K562 (cell line): ENCODE data around the gene CDKN3. TPM values are rescaled to one million over a fixed set of nuclear protein-coding genes. Genes with fewer than 3 reads are reported as not detected.

Experiments used
- ATF1 ChIP-seq, 2 experiments: fragments of 450-650 bp in 1 of 2; IDR thresholded peaks; 2 replicates each; pipeline ENCODE4 v1.6.1; 2016; ENCODE audit warnings: missing compliant biosample characterization in 1 of 2, missing genetic modification characterization in 1 of 2
- CAMTA2 ChIP-seq: fragments of 250-450 bp; sonication (Bioruptor Pico); conservative IDR thresholded peaks from 2 replicates; pipeline ENCODE4 v1.5.1; 2022
- CBX5 ChIP-seq: IDR thresholded peaks from 2 replicates; pipeline ENCODE4 v1.6.1; 2014; ENCODE audit warnings: low read depth, borderline replicate concordance
- CREB5 ChIP-seq: fragments of 250-450 bp; sonication (Bioruptor Pico); IDR thresholded peaks from 2 replicates; pipeline ENCODE4 v1.5.0; 2020; ENCODE audit warnings: mild to moderate bottlenecking
- EGR1 ChIP-seq: fragments of 450-650 bp; conservative IDR thresholded peaks from 2 replicates; pipeline ENCODE4 v1.6.1; 2017; ENCODE audit warnings: mild to moderate bottlenecking
- EHMT2 ChIP-seq: fragments of 450-650 bp; IDR thresholded peaks from 2 replicates; pipeline ENCODE4 v1.6.1; 2018; ENCODE audit warnings: antibody characterized with exemption
- FOXA1 ChIP-seq: fragments of 450-650 bp; IDR thresholded peaks from 2 replicates; pipeline ENCODE4 v1.6.1; 2016; ENCODE audit warnings: mild to moderate bottlenecking, borderline replicate concordance
- GATAD2A ChIP-seq: fragments of 450-650 bp; IDR thresholded peaks from 2 replicates; pipeline ENCODE4 v1.6.1; 2017
- GTF2F1 ChIP-seq: IDR thresholded peaks from 2 replicates; pipeline ENCODE4 v1.6.1; 2011; ENCODE audit warnings: low read depth, low read length, improper control_type of control experiment
- HMGN3 ChIP-seq: IDR thresholded peaks from 2 replicates; pipeline ENCODE4 v1.6.1; 2011; ENCODE audit warnings: borderline replicate concordance, low read depth, mild to moderate bottlenecking, mixed read lengths, low read length; ENCODE audit not compliant: insufficient read length; ENCODE audit errors: extremely low read depth
- HNRNPL ChIP-seq: fragments of 200-400 bp; formaldehyde crosslinking; IDR thresholded peaks from 2 replicates; pipeline ENCODE4 v1.6.1; 2017; ENCODE audit warnings: low read depth, mild to moderate bottlenecking, low read length
- KAT2B ChIP-seq: IDR thresholded peaks from one replicate; pipeline ENCODE4 v1.6.1; 2012; ENCODE audit warnings: low read depth, mild to moderate bottlenecking, control low read depth, inconsistent platforms, low read length, moderate library complexity
- KAT8 ChIP-seq: fragments of 450-650 bp; IDR thresholded peaks from 2 replicates; pipeline ENCODE4 v1.6.1; 2016; ENCODE audit warnings: low read depth, mild to moderate bottlenecking
- MAFG ChIP-seq: fragments of 450-650 bp; conservative IDR thresholded peaks from 2 replicates; pipeline ENCODE4 v1.6.1; 2016; ENCODE audit warnings: missing genetic modification characterization, missing compliant biosample characterization
- MAZ ChIP-seq, 2 experiments: fragments of 450-650 bp in 1 of 2; sonication (generic) in 1 of 2; formaldehyde crosslinking; IDR thresholded peaks in 1 of 2; conservative IDR thresholded peaks in 1 of 2; 2 replicates each; pipeline versions ENCODE4 v1.4.0 to v1.5.0; 2020; ENCODE audit warnings: mild to moderate bottlenecking in 1 of 2, missing genetic modification reagents in 1 of 2
- RBFOX2 ChIP-seq: fragments of 200-400 bp; formaldehyde crosslinking; IDR thresholded peaks from 2 replicates; pipeline ENCODE4 v1.6.1; 2017; ENCODE audit warnings: low read depth, mild to moderate bottlenecking, low read length, moderate library complexity
- RBM17 ChIP-seq: fragments of 200-400 bp; formaldehyde crosslinking; IDR thresholded peaks from 2 replicates; pipeline ENCODE4 v1.6.1; 2017; ENCODE audit warnings: low read depth, mild to moderate bottlenecking, low read length, borderline replicate concordance
- SMARCA4 ChIP-seq: fragments of 450-650 bp; IDR thresholded peaks from 2 replicates; pipeline ENCODE4 v1.6.1; 2016
- ZBTB1 ChIP-seq: sonication (generic); formaldehyde crosslinking; IDR thresholded peaks from 2 replicates; pipeline ENCODE4 v1.8.1; 2023; ENCODE audit warnings: missing genetic modification reagents, low read depth, mild to moderate bottlenecking, borderline replicate concordance
- ZKSCAN1 ChIP-seq: fragments of 150-350 bp; IDR thresholded peaks from 2 replicates; pipeline ENCODE4 v1.6.1; 2016; ENCODE audit warnings: low read depth, low read length
- ZNF445 ChIP-seq: fragments of 250-450 bp; sonication (Bioruptor Pico); IDR thresholded peaks from 2 replicates; pipeline ENCODE4 v1.4.0; 2020; ENCODE audit warnings: low read depth, mild to moderate bottlenecking, moderate library complexity
- ZNF589 ChIP-seq: fragments of 200-800 bp; sonication (Bioruptor generic); IDR thresholded peaks from 2 replicates; pipeline ENCODE4 v1.6.1; 2016; ENCODE audit warnings: low read depth, missing genetic modification characterization, missing compliant biosample characterization
- ZNF592 ChIP-seq: fragments of 450-650 bp; IDR thresholded peaks from 2 replicates; pipeline ENCODE4 v1.6.1; 2017; ENCODE audit warnings: antibody characterized with exemption, mild to moderate bottlenecking
- ZZZ3 ChIP-seq: fragments of 450-650 bp; IDR thresholded peaks from 2 replicates; pipeline ENCODE4 v1.6.1; 2016; ENCODE audit warnings: antibody characterized with exemption, mild to moderate bottlenecking, moderate library complexity
- polyA plus RNA-seq, 8 experiments: library from polyadenylated mRNA; depleted of rRNA in 4 of 8; stranded (reverse) in 5 of 8; unstranded in 3 of 8; fragments of >200 nt; fragmentation: Nextera tagmentation in 2 of 8; fragmentation: Illumina TruSeq in 1 of 8; extraction: Ambion mirVana in 2 of 8; extraction: Trizol in 1 of 8; gene quantifications; 2 replicates each; pipeline versions ENCODE4 v1.2.1 to v1.2.3, GENCODE V29; 2011 to 2014; ENCODE audit warnings: inconsistent platforms in 1 of 8, missing spikeins in 1 of 8
- total RNA-seq, 7 experiments: library from RNA; depleted of rRNA in 6 of 7; stranded (reverse); fragments of >200 nt in 6 of 7; fragmentation: Illumina TruSeq in 2 of 7; extraction: Trizol in 2 of 7; gene quantifications; 2 replicates each; pipeline versions ENCODE4 v1.2.1 to v1.2.3, GENCODE V29; 2011 to 2021; ENCODE audit warnings: low replicate concordance in 1 of 7

The CDKN3 gene
- total and polyA plus RNA-seq, 9 of the 15 experiments (the other 6 are each of a cell fraction or from before 2014, with no cell fraction given): 41.3 to 128 (median 70.7) TPM

GRCh38 chr14:54396493-54397335, at the start of gene CDKN3 (continued):
- peak; percentile 26; the same call in 1 of the 2 replicates for TF ChIP-seq ZNF592
- no peak for TF ChIP-seq EHMT2
- no peak for TF ChIP-seq SMARCA4
- TF ChIP-seq GATAD2A: no peak
- TF ChIP-seq GTF2F1: no peak
- TF ChIP-seq CBX5: no peak
- TF ChIP-seq ZZZ3: no peak
- no peak for TF ChIP-seq CAMTA2 (CRISPR knock-in tag)
- peak; percentile 49; the same call in 1 of the 2 replicates for TF ChIP-seq EGR1
- TF ChIP-seq ZKSCAN1: 0 out of 2 replicates have a peak, but pooled peaks have one; percentile 7
- no peak for TF ChIP-seq FOXA1
- TF ChIP-seq RBM17: no peak
- no peak for TF ChIP-seq ZNF445 (CRISPR knock-in tag)
- TF ChIP-seq ATF1 (CRISPR knock-in tag; IDR thresholded peaks at IDR 0.05): no peak
- TF ChIP-seq ATF1 (tag; IDR thresholded peaks at IDR 0.05): peak; percentile 81
- TF ChIP-seq MAFG (tag): no peak
- TF ChIP-seq RBFOX2: peak; percentile 96
- TF ChIP-seq ZBTB1 (CRISPR knock-in tag): no peak
- TF ChIP-seq HNRNPL: peak; percentile 84; the same call in 1 of the 2 replicates
- TF ChIP-seq MAZ (CRISPR knock-in tag; conservative IDR thresholded peaks at IDR 0.05 in 1 of 2, IDR thresholded peaks at IDR 0.05 in 1 of 2): peak; percentile 37 to 78; a peak in 2 of 4 replicates
- peak; percentile 57 for TF ChIP-seq HMGN3
- no peak; the same call in 1 of the 2 replicates for TF ChIP-seq ZNF589 (CRISPR knock-in tag)
- no peak for TF ChIP-seq KAT2B
- no peak for TF ChIP-seq CREB5 (CRISPR knock-in tag)
- no peak for TF ChIP-seq KAT8
